K562 (cell line): Measurements from ENCODE around the gene FOLR2. TPM values are rescaled to one million over a fixed set of nuclear protein-coding genes. Genes with fewer than 3 reads are reported as not detected.

Experiments used
- ATAC-seq: fragments of 200-7000 bp; cut with Tn5 transposase; 3 replicates; pipeline ENCODE4 v1.9.1; 2020; ENCODE audit warnings: moderate library complexity
- BruUV-seq: library from RNA; stranded (reverse); fragments of 400-500 nt; replicated peaks from 2 replicates; lab custom pipeline; 2021; lab: Mats Ljungman, UMichigan
- CTCF ChIA-PET: fragments of 300-600 bp; formaldehyde crosslinking; extraction: SDS; loops from one replicate; lab custom pipeline; 2021; ENCODE audit warnings: low intra/inter-chr PET ratio; lab: Yijun Ruan, JAX
- POLR2A ChIA-PET: fragments of 300-600, 350-650 bp; sonication (Branson Sonifier 250); formaldehyde crosslinking; extraction: SDS; loops from one replicate; lab custom pipeline; 2021; ENCODE audit warnings: antibody characterized with exemption, inconsistent platforms; lab: Yijun Ruan, JAX
- DNase-seq, 4 experiments: peaks; one replicate each; pipeline versions ENCODE4 v3.0.0 to v3.0.0-alpha.2; 2011 to 2018; ENCODE audit warnings: low spot score in 3 of 4, mixed read lengths in 3 of 4; ENCODE audit errors: extremely low read depth in 1 of 4
- FAIRE-seq: peaks from 2 replicates; lab custom pipeline; 2011; peaks lifted over from hg19 to GRCh38; lab: Jason Lieb, UNC
- H2AFZ ChIP-seq: 2 replicates; pipeline ENCODE4 v1.6.0; 2011; ENCODE audit warnings: low read depth, low read length, control low read depth, inconsistent platforms
- H3K27ac ChIP-seq: fragments of 200-600 bp; 3 replicates; pipeline ENCODE4 v1.8.0; 2011; ENCODE audit warnings: low read depth, mild to moderate bottlenecking, control low read depth, inconsistent platforms, low read length, moderate library complexity, mixed read lengths; ENCODE audit errors: extremely low read depth
- H3K27me3 ChIP-seq, 2 experiments: fragments of 300-600 bp in 1 of 2; 2 replicates in 1 of 2; 3 replicates in 1 of 2; pipeline versions ENCODE4 v1.6.0 to v1.8.0; 2011; ENCODE audit warnings: inconsistent platforms in 2 of 2, low read length in 2 of 2, mild to moderate bottlenecking in 1 of 2, mixed read lengths in 1 of 2, moderate library complexity in 1 of 2; ENCODE audit not compliant: control insufficient read depth in 2 of 2, insufficient read depth in 2 of 2
- H3K36me3 ChIP-seq: fragments of 300-600 bp; 3 replicates; pipeline ENCODE4 v1.8.0; 2011; ENCODE audit warnings: mild to moderate bottlenecking, low read length, inconsistent platforms; ENCODE audit not compliant: control insufficient read depth, insufficient read depth
- H3K4me1 ChIP-seq, 2 experiments: fragments of 200-600 bp in 1 of 2; replicated peaks in 1 of 2; 2 replicates in 1 of 2; 3 replicates in 1 of 2; pipeline versions ENCODE4 v1.5.1 to v1.8.0; 2011; ENCODE audit warnings: inconsistent platforms in 2 of 2, low read length in 2 of 2, mild to moderate bottlenecking in 1 of 2, mixed read lengths in 1 of 2, moderate library complexity in 1 of 2; ENCODE audit not compliant: control insufficient read depth in 2 of 2, insufficient read depth in 2 of 2
- H3K4me2 ChIP-seq: 2 replicates; pipeline ENCODE4 v1.6.1; 2011; ENCODE audit warnings: low read length, control low read depth, inconsistent platforms, mixed read lengths; ENCODE audit not compliant: insufficient read depth
- H3K4me3 ChIP-seq: fragments of 200-600 bp; sonication (generic), shearing (Covaris generic); 2 replicates; pipeline ENCODE4 v1.5.1; 2016; ENCODE audit warnings: control low read depth, inconsistent platforms
- H3K79me2 ChIP-seq: fragments of 200-600 bp; 3 replicates; pipeline ENCODE4 v1.8.0; 2011; ENCODE audit warnings: low read length, inconsistent platforms; ENCODE audit not compliant: control insufficient read depth, insufficient read depth
- H3K9ac ChIP-seq, 2 experiments: 2 replicates each; pipeline versions ENCODE4 v1.6.0 to v1.6.1; 2011; ENCODE audit warnings: low read depth in 2 of 2, low read length in 2 of 2, control low read depth in 1 of 2, inconsistent platforms in 1 of 2, mild to moderate bottlenecking in 1 of 2, mixed read lengths in 1 of 2; ENCODE audit not compliant: insufficient read depth in 1 of 2
- H3K9me1 ChIP-seq: one replicate; pipeline ENCODE4 v1.6.0; 2011; ENCODE audit warnings: inconsistent platforms, mild to moderate bottlenecking, low read length, moderate library complexity; ENCODE audit not compliant: control insufficient read depth, insufficient read depth
- H3K9me3 ChIP-seq: replicated peaks from 2 replicates; pipeline ENCODE4 v1.5.1; 2011; ENCODE audit warnings: low read depth, low read length, inconsistent platforms; ENCODE audit not compliant: control insufficient read depth, insufficient read depth
- H4K20me1 ChIP-seq: replicated peaks from 2 replicates; pipeline ENCODE4 v1.6.1; 2011; ENCODE audit warnings: low read length, inconsistent platforms, mixed read lengths; ENCODE audit not compliant: control insufficient read depth, insufficient read depth
- BMI1 ChIP-seq: fragments of 150-350 bp; IDR thresholded peaks from 2 replicates; pipeline ENCODE4 v1.6.1; 2014; ENCODE audit warnings: low read length
- CSDE1 ChIP-seq, 2 experiments: fragments of 450-650 bp; IDR thresholded peaks; 2 replicates each; pipeline ENCODE4 v1.6.1; 2016; ENCODE audit warnings: mild to moderate bottlenecking in 1 of 2
- CTCFL ChIP-seq: IDR thresholded peaks from 2 replicates; pipeline ENCODE4 v1.6.1; 2011; ENCODE audit warnings: borderline replicate concordance, low read depth, mild to moderate bottlenecking, moderate library complexity, low read length; ENCODE audit not compliant: insufficient read depth, poor library complexity, severe bottlenecking
- DEAF1 ChIP-seq: fragments of 450-650 bp; formaldehyde crosslinking; IDR thresholded peaks from 2 replicates; pipeline ENCODE4 v1.4.0; 2020; ENCODE audit warnings: mild to moderate bottlenecking, moderate library complexity
- ETS2 ChIP-seq: IDR thresholded peaks from 2 replicates; pipeline ENCODE4 v1.6.1; 2016; ENCODE audit warnings: borderline replicate concordance, missing genetic modification characterization, mild to moderate bottlenecking, moderate library complexity, missing compliant biosample characterization; ENCODE audit not compliant: poor library complexity, severe bottlenecking
- GATAD2A ChIP-seq: fragments of 450-650 bp; IDR thresholded peaks from 2 replicates; pipeline ENCODE4 v1.6.1; 2017
- NFATC3 ChIP-seq: fragments of 450-650 bp; IDR thresholded peaks from 2 replicates; pipeline ENCODE4 v1.6.1; 2017; ENCODE audit warnings: mild to moderate bottlenecking
- PPARD ChIP-seq: fragments of 250-450 bp; sonication (Bioruptor Pico); IDR thresholded peaks from 2 replicates; pipeline ENCODE4 v1.8.0; 2022; ENCODE audit warnings: inconsistent platforms, mild to moderate bottlenecking, moderate library complexity
- ZNF347 ChIP-seq: fragments of 450-650 bp; formaldehyde crosslinking; IDR thresholded peaks from 2 replicates; pipeline ENCODE4 v1.4.0; 2020; ENCODE audit warnings: low read depth, mild to moderate bottlenecking, moderate library complexity
- ZNF445 ChIP-seq: fragments of 250-450 bp; sonication (Bioruptor Pico); IDR thresholded peaks from 2 replicates; pipeline ENCODE4 v1.4.0; 2020; ENCODE audit warnings: low read depth, mild to moderate bottlenecking, moderate library complexity
- ZNF609 ChIP-seq: sonication (generic); formaldehyde crosslinking; IDR thresholded peaks from 2 replicates; pipeline ENCODE4 v1.8.1; 2023; ENCODE audit warnings: missing genetic modification reagents, mild to moderate bottlenecking, borderline replicate concordance
- WGBS: fragments of 100-300 bp; shearing (Covaris generic); methylation state at CpG from one replicate; pipeline ENCODE4 v1.1.6; 2016; ENCODE audit warnings: low coverage, mixed read lengths; ENCODE audit not compliant: insufficient coverage; ENCODE audit errors: missing lambda C conversion rate; 5-methylcytosine and 5-hydroxymethylcytosine counted together
- in situ Hi-C: fragments of 300-500 bp; cut with MboI; formaldehyde crosslinking; loops from 4 replicates; pipeline ENCODE4 v1.15.0; 2018; ENCODE audit warnings: inconsistent platforms, mixed read lengths
- intact Hi-C: fragments of 100-400 bp; cut with micrococcal nuclease; formaldehyde crosslinking; loops from 2 replicates; pipeline ENCODE4 v1.14.2; 2022
- polyA plus RNA-seq, 8 experiments: library from polyadenylated mRNA; depleted of rRNA in 4 of 8; stranded (reverse) in 5 of 8; unstranded in 3 of 8; fragments of >200 nt; fragmentation: Nextera tagmentation in 2 of 8; fragmentation: Illumina TruSeq in 1 of 8; extraction: Ambion mirVana in 2 of 8; extraction: Trizol in 1 of 8; gene quantifications; 2 replicates each; pipeline versions ENCODE4 v1.2.1 to v1.2.3, GENCODE V29; 2011 to 2014; ENCODE audit warnings: inconsistent platforms in 1 of 8, missing spikeins in 1 of 8
- total RNA-seq, 7 experiments: library from RNA; depleted of rRNA in 6 of 7; stranded (reverse); fragments of >200 nt in 6 of 7; fragmentation: Illumina TruSeq in 2 of 7; extraction: Trizol in 2 of 7; gene quantifications; 2 replicates each; pipeline versions ENCODE4 v1.2.1 to v1.2.3, GENCODE V29; 2011 to 2021; ENCODE audit warnings: low replicate concordance in 1 of 7

FOLR2 gene
- total and polyA plus RNA-seq, 9 of the 15 experiments (the other 6 are each of a cell fraction or from before 2014, with no cell fraction given), result 0.27 TPM; not detected in 8

DNA sequence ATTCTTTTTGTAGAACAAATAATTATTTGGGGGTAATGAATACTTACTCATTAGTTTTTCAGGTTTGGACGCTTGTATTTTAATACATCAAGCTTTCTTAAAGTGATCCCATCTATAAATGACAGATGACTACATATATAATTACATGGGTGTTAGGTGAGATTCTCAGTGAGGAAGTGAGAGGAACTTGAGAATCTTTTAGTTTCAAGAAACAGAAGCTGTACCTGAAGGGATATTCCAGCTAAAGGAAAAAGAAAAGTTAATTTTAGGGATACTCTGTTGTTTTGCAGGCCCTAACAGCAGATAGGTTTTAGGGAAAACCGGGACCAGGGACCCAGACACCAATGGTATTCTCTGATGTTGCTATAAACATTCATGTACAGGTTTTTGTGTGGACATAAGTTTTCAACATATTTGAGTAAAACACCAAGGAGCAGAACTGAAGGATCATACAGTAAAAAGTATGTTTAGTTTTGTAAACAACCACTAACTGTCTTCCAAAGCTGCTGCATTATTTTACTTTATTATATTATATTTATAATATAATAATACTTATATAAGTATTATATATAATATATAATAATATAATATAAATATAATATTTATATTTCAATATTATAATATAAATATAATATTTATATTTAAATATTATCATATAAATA lies 51.5 kb downstream of the FOLR2 start:
- no peak for ATAC-seq
- no peaks in the 10 kb centered on the region for H3K36me3 ChIP-seq
- 6% methylated on average over 2 of the region's 2 CpGs for WGBS
- FAIRE-seq, result no peak
- in situ Hi-C loops, result no loop called here
- H3K9ac ChIP-seq, result no peak overlapping the region
- no peaks in the 10 kb centered on the region for H3K9me1 ChIP-seq
- no peaks in the 10 kb centered on the region for H3K9me3 ChIP-seq
- intact Hi-C loops, result no loop called here
- no peak overlapping the region for H2AFZ ChIP-seq
- POLR2A ChIA-PET, result interaction anchor here (1.2 kb wide), 1 partner anchor 9 kb away, joined by 3 read pairs; no protein-coding TSS in a partner anchor
- CTCF ChIA-PET, result interaction anchor here (0.5 kb wide), 1 partner anchor 24 kb away, joined by 5 read pairs; no protein-coding TSS in a partner anchor
- no peak overlapping the region for H3K4me3 ChIP-seq
- no peak overlapping the region for H3K27ac ChIP-seq
- peaks cover 0 to 4% of the 10 kb centered on the region in 2 experiments; a peak in 1 of 5 replicates for H3K4me1 ChIP-seq
- no peaks in the 10 kb centered on the region; a peak in 2 of 5 replicates for H3K27me3 ChIP-seq
- BruUV-seq, result no TSS peak
- no peaks in the 10 kb centered on the region for H4K20me1 ChIP-seq
- no peaks in the 10 kb centered on the region for H3K79me2 ChIP-seq
- H3K4me2 ChIP-seq, result no peak overlapping the region
- DNase-seq, result no peak
- no peak for TF ChIP-seq PPARD (CRISPR knock-in tag)
- TF ChIP-seq ETS2 (tag), result no peak
- no peak for TF ChIP-seq ZNF347 (CRISPR knock-in tag)
- TF ChIP-seq ZNF445, result no peak
- no peak for TF ChIP-seq CSDE1 (IDR thresholded peaks at IDR 0.05)
- no peak for TF ChIP-seq CTCFL
- TF ChIP-seq BMI1, result no peak
- TF ChIP-seq DEAF1 (CRISPR knock-in tag), result no peak
- no peak for TF ChIP-seq ZNF609 (CRISPR knock-in tag)
- no peak for TF ChIP-seq GATAD2A
- TF ChIP-seq NFATC3, result no peak
